Left lung (tissue), 10 donors: ENCODE results near the gene FTCDNL1. TPM values are rescaled to one million over a fixed set of nuclear protein-coding genes. Genes with fewer than 3 reads are reported as not detected.

Source experiments
- ATAC-seq: fragments of 200-7000 bp; cut with Tn5 transposase; one replicate; pipeline ENCODE4 v1.9.1; 2020; ENCODE audit warnings: moderate library complexity
- DNase-seq, 4 donors: peaks; one replicate each; pipeline ENCODE4 v3.0.0-alpha.2; 2013 to 2020
- H3K27ac ChIP-seq, 2 donors: fragments of 200-600 bp; sonication (generic) in 1 of 2; one replicate each; pipeline versions ENCODE4 v1.5.0 to v1.8.0; 2020 to 2021
- H3K27me3 ChIP-seq, 2 donors: fragments of 200-600 bp; sonication (generic) in 1 of 2; one replicate each; pipeline versions ENCODE4 v1.5.0 to v1.8.0; 2020 to 2021
- H3K36me3 ChIP-seq, 2 donors: fragments of 200-600 bp; sonication (generic) in 1 of 2; one replicate each; pipeline versions ENCODE4 v1.5.0 to v1.8.0; 2020 to 2021
- H3K4me1 ChIP-seq, 2 donors: fragments of 200-600 bp; one replicate each; pipeline ENCODE4 v1.8.0; 2021
- H3K4me3 ChIP-seq, 2 donors: fragments of 200-600 bp; sonication (generic) in 1 of 2; one replicate each; pipeline versions ENCODE4 v1.5.0 to v1.8.0; 2020 to 2021; ENCODE audit warnings: mild to moderate bottlenecking in 1 of 2
- H3K9me3 ChIP-seq, 2 donors: fragments of 200-600 bp; sonication (generic) in 1 of 2; one replicate each; pipeline versions ENCODE4 v1.5.0 to v1.8.0; 2020 to 2021
- CTCF ChIP-seq, 2 donors: fragments of 200-600 bp; sonication (generic) in 1 of 2; IDR thresholded peaks; one replicate each; pipeline versions ENCODE4 v1.5.0 to v1.8.0; 2021; ENCODE audit warnings: antibody characterized with exemption in 2 of 2
- intact Hi-C, 2 donors: fragments of 100-400 bp; cut with DNase I; formaldehyde crosslinking; loops; one replicate each; pipeline versions ENCODE4 v1.11.2 to v1.14.2; 2022
- polyA plus RNA-seq, 6 donors: library from polyadenylated mRNA; unstranded; fragments of 120-200 nt; gene quantifications; one replicate each; pipeline ENCODE4 v1.2.1, GENCODE V29; 2013; ENCODE audit not compliant: insufficient read length in 6 of 6
- total RNA-seq, 2 donors: library from RNA; stranded (reverse); fragmentation: NEBNext Ultra II Directional; extraction: Animal tissue kit (Norgen Biotek cat#: 25700); gene quantifications; one replicate each; pipeline ENCODE4 v1.2.1, GENCODE V29; 2021
- donor health status: DM: no; HTN: yes; CAD: no.
- donor health status: DM: no; HTN: no; CAD: no.

Gene FTCDNL1
- total and polyA plus RNA-seq, 8 donors = 0.09 to 3.5 (median 0.34) TPM

- no peak for TF ChIP-seq CTCF (IDR thresholded peaks at IDR 0.05)
- no peak for DNase-seq
- H3K4me3 ChIP-seq = no peak overlapping the region
- H3K36me3 ChIP-seq = no peaks in the 10 kb centered on the region
- H3K9me3 ChIP-seq = no peaks in the 10 kb centered on the region
- intact Hi-C loops = no loop called here
- no peaks in the 10 kb centered on the region for H3K4me1 ChIP-seq
- no peak overlapping the region for H3K27ac ChIP-seq
- H3K27me3 ChIP-seq = no peaks in the 10 kb centered on the region
- no peak for ATAC-seq
Observed at GRCh38 chr2:199778655-199779054, 72.3 kb downstream of the FTCDNL1 start.

- no peaks in the 10 kb centered on the region for H3K4me1 ChIP-seq
- no peak overlapping the region for H3K27ac ChIP-seq
- DNase-seq = no peak
- no peak overlapping the region for H3K4me3 ChIP-seq
- no peak for ATAC-seq
- TF ChIP-seq CTCF (IDR thresholded peaks at IDR 0.05) = no peak
- no peaks in the 10 kb centered on the region for H3K9me3 ChIP-seq
- H3K27me3 ChIP-seq = no peaks in the 10 kb centered on the region
- intact Hi-C loops = no loop called here
- no peaks in the 10 kb centered on the region for H3K36me3 ChIP-seq
Observed at GRCh38 chr2:199777916-199778315, 73.1 kb downstream of the FTCDNL1 start.

GRCh38 chr2:199777315-199777714 lies 73.7 kb downstream of the FTCDNL1 start:
- Histone ChIP-seq H3K9me3 (no peaks in the 10 kb centered on the region), H3K27me3 (no peaks in the 10 kb centered on the region), H3K4me3 (no peak overlapping the region), H3K4me1 (no peaks in the 10 kb centered on the region), H3K27ac (no peak overlapping the region), H3K36me3 (no peaks in the 10 kb centered on the region)
- ATAC-seq (no peak), DNase-seq (no peak)
- no peak for TF ChIP-seq CTCF (IDR thresholded peaks at IDR 0.05)
- intact Hi-C loops = no loop called here

- Histone ChIP-seq H3K4me3 (no peak overlapping the region), H3K27me3 (no peaks in the 10 kb centered on the region), H3K9me3 (no peaks in the 10 kb centered on the region), H3K36me3 (no peaks in the 10 kb centered on the region), H3K27ac (no peak overlapping the region), H3K4me1 (no peaks in the 10 kb centered on the region)
- no peak for TF ChIP-seq CTCF (IDR thresholded peaks at IDR 0.05)
- intact Hi-C loops = no loop called here
- no peak for ATAC-seq
- DNase-seq = no peak
Observed at GRCh38 chr2:199775267-199775666, 75.7 kb downstream of the FTCDNL1 start.

DNA sequence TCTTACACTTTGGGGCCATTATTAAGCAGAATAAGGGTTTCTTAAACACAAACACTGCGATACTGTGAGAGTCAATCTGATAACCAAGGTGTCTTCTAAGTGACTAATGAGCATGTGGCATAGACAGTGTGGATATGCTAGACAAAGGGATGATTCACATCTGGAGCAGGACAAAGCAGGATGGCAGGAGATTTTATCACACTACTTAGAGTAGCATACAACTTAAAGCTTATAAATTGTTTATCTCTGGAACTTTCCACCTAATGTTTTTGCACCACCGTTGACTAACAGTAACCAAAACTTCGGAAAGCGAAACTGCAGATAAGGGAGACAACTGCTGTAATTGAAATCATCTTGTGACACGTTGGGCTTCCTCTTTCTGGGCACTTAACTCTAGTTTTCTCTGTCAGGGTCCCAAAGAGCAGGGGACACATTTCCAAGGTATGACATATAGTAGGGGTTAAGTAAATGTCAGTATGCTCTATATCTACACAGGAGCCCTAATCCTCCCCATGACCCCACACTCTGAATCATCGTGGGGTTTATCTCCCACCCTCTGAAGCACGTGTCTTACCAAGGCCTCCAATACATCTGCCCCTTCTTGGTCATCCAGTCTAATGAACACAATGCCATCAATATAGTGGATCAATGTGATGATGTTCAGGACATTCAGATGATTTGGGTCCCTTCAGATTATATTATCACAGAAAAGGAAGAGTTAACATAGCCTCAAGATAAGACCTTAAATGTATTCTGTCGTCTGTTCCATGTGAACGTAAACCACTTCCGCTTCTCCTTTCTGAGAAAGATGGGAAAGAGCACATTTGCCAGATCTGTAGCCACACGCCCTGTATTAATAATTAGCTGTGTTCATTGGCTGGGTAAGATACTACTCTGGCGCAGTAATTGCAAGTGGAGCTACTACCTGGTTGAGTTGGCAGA lies 78.7 kb downstream of the FTCDNL1 start:
- TF ChIP-seq CTCF (IDR thresholded peaks at IDR 0.05) = no peak
- DNase-seq (no peak), ATAC-seq (no peak)
- Histone ChIP-seq H3K9me3 (no peaks in the 10 kb centered on the region), H3K4me1 (no peaks in the 10 kb centered on the region), H3K27ac (no peak overlapping the region), H3K4me3 (no peak overlapping the region), H3K27me3 (no peaks in the 10 kb centered on the region), H3K36me3 (no peaks in the 10 kb centered on the region)
- intact Hi-C loops = no loop called here
